Measurements from ENCODE around the gene KRT7.
"Not testable (repeated sequence)": the region's sequence is repeated elsewhere in the genome, so short reads cannot be mapped to it uniquely, and the experiment has no call there.

DNA sequence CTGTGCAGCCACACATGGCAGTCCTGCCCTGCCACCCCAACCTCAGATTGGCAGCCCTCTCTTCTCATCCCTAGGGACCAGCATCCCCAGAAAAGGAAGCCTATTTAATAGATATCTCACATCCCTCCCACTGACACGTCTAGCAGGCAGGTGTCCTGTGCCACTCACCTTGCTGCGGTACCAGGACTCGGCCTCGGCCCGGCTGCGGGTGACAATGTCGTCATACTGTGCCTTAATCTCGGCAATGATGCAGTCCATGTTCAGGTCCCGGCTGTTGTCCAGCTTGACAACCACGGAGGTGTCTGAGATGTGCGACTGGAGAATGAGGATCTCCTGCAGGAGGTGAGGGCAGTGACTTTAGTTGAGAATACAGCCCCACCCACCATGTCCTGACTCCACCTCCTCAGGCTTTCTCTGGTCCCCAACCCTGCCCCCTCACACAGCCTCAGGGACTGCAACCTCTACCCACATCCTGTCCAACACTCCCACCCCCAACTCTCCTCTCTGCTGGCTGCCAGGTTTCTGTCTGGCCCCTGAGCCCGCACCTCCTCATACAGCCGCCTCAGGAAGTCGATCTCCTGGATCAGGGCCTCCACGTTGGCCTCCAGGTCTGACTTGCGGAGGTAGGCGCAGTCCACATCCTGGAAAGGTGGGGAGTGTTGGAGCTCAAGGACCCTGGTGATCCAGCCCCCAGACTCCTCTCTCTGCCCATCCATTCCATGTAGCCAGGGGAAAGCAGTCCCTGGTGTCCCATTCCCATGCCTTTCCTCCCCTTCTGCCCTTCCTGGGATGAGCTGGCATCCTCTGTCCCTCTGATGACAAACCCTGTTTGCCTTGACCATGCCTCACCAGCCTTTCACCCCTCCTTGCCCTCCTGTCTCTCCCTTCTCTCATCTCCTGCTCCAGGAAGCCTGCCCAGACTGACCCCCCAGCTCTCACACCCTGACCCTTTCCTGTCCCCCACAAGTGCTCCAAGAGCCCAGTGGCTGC, 55.1 kb downstream of the KRT7 start:
- not testable (repeated sequence) for TF ChIP-seq CTCF, POLR2A (IDR thresholded peaks at IDR 0.05)
